ENCODE results near the gene S100A13. TPM values are rescaled to one million over a fixed set of nuclear protein-coding genes. Genes with fewer than 3 reads are reported as not detected.

The S100A13 gene
- polyA plus RNA-seq, 1 experiment = 310 TPM

DNA sequence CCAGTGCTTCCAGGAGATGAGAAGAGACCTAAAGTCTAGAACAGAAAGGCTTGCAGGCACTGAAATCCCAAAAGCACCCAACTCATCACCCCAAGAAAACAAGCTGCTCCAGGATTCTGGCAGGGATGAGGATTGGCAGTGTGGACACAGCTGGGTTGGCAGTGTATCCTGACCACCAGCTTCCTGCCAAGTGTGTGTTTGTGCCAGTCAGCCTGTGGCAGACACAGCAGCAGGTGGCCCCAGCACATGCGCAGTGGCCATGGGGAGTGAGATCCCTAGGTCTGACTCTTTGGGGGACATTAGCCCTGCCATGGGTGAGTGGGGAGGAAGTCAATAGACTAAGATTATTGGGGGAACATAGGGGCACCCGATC, 22.5 kb upstream of the S100A13 start:
- TF ChIP-seq, protein P1, sequence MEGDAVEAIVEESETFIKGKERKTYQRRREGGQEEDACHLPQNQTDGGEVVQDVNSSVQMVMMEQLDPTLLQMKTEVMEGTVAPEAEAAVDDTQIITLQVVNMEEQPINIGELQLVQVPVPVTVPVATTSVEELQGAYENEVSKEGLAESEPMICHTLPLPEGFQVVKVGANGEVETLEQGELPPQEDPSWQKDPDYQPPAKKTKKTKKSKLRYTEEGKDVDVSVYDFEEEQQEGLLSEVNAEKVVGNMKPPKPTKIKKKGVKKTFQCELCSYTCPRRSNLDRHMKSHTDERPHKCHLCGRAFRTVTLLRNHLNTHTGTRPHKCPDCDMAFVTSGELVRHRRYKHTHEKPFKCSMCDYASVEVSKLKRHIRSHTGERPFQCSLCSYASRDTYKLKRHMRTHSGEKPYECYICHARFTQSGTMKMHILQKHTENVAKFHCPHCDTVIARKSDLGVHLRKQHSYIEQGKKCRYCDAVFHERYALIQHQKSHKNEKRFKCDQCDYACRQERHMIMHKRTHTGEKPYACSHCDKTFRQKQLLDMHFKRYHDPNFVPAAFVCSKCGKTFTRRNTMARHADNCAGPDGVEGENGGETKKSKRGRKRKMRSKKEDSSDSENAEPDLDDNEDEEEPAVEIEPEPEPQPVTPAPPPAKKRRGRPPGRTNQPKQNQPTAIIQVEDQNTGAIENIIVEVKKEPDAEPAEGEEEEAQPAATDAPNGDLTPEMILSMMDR (IDR thresholded peaks at IDR 0.05; ENCODE audit: low read depth, low read length) = no peak
- no peak for DNase-seq (ENCODE audit: low read depth, low spot score)
- ChIA-PET POLR2A (interaction anchor here (0.6 to 1.4 kb wide), 3 partner anchors 16 to 362 kb away, joined by 4 to 9 read pairs (median 5); partner anchors contain the start of gene CHTOP), CTCF (no interaction called here)
- H3K27me3 ChIP-seq (ENCODE audit: control insufficient read depth, insufficient read depth, low read length) = no peaks in the 10 kb centered on the region
- no peak overlapping the region for H3K4me3 ChIP-seq (ENCODE audit: low read depth, low read length)
- no peaks in the 10 kb centered on the region for H3K9me3 ChIP-seq (ENCODE audit: control insufficient read depth, insufficient read depth, low read length)
- H3K27ac ChIP-seq (ENCODE audit: low read depth, low read length) = no peak overlapping the region

DNA sequence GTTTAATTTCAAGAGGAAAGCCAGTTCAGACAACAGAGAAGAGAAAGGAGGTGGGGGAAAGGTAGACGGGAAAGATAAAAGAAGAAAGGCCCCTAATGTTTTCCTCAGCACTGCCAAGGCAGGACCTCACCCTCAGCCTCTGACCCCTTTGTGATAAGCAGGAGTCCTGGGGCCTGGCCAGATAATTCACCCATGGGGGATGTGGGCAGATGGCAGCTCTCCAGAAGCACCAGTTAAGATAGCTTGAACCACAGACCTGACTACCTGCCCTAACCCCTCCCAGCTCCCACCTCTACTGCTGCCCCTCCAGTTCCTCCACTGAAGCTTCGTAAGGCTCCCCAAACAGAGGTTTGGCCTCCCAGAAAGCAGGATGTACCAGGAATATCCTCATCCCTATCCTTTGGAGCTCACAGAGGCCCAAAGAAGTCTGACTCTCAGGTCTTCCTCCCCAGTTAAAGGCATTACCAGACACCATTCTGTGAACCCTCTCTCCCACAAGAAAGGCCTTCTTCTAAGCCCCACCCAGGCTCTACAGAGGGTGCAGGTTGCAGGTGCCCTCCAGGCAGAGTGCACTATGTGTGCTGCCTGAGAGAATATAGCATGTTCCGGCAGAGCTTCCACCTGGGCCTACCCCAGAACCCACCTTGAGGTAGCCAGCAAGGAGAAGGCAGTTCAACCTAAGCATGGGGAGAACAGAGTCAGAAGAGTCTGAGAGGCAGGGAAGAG, 22.0 kb upstream of the S100A13 start:
- ChIA-PET CTCF (no interaction called here), POLR2A (interaction anchor here (0.6 to 2.7 kb wide), 4 partner anchors 15 to 362 kb away, joined by 4 to 9 read pairs (median 6); partner anchors contain the start of genes CHTOP and S100A13)
- H3K4me3 ChIP-seq (ENCODE audit: low read depth, low read length) = no peak overlapping the region
- no peaks in the 10 kb centered on the region for H3K27me3 ChIP-seq (ENCODE audit: control insufficient read depth, insufficient read depth, low read length)
- TF ChIP-seq, protein P1 (IDR thresholded peaks at IDR 0.05; ENCODE audit: low read depth, low read length) = no peak
- DNase-seq (ENCODE audit: low read depth, low spot score) = no peak
- H3K9me3 ChIP-seq (ENCODE audit: control insufficient read depth, insufficient read depth, low read length) = no peaks in the 10 kb centered on the region
- no peak overlapping the region for H3K27ac ChIP-seq (ENCODE audit: low read depth, low read length)

DNA sequence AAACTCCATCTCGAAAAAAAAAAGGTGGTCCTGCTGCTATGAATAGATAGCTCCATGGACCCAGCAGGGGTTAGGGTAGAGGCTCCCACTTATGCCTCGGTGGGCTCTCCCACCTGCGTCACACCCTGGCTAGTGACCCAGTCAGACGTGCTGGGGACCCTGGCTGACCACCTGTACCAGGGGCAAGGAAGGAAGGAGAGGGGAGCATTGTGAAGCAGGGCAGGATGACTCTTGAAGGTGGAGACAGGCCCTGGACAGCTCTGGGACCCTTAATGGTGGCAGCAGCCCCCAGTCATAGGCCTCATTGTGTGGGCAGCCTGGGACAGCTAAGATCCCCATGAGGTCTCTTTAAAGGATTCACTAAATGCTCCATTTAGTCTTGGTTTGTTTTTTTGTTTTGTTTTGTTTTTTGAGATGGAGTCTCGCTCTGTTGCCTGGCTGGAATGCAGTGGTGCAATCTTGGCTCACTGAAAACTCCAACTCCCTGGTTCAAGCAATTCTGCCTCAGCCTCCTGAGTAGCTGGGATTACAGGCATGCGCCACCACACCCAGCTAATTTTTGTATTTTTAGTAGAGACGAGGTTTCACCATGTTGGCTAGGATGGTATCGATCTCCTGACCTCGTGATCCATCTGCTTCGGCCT, 20.8 kb upstream of the S100A13 start:
- ChIA-PET POLR2A (interaction anchor here (0.6 to 2.7 kb wide), 3 partner anchors 8 to 21 kb away, joined by 3 to 14 read pairs (median 8); partner anchors contain the start of genes CHTOP and S100A13), CTCF (interaction anchor here (0.5 to 1.4 kb wide), 5 partner anchors 21 to 296 kb away, joined by 3 to 6 read pairs (median 3); partner anchors contain the start of gene S100A13)
- DNase-seq (ENCODE audit: low read depth, low spot score) = no peak
- Histone ChIP-seq H3K4me3 (ENCODE audit: low read depth, low read length) (no peak overlapping the region), H3K9me3 (ENCODE audit: control insufficient read depth, insufficient read depth, low read length) (no peaks in the 10 kb centered on the region), H3K27me3 (ENCODE audit: control insufficient read depth, insufficient read depth, low read length) (no peaks in the 10 kb centered on the region), H3K27ac (ENCODE audit: low read depth, low read length) (no peak overlapping the region)
- TF ChIP-seq, protein P1 (IDR thresholded peaks at IDR 0.05; ENCODE audit: low read depth, low read length) = no peak

DNA sequence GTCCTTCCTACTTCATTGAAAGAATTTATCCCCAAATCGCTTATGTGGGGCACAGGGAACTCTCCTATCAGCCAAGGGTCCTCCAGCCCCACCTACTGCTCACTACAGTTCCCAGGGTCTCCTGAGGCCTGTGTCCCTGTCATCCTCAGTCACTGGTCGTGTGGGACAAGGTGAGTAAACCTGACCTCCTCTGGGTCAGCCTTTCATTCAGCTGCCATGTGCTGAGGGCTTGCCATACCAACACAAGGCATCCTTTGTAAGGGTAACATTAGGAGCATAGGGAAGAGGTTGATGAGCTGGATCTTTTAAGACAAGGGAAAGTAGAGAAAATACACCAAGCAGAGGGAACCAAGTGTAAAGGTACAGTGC, 20.0 kb upstream of the S100A13 start:
- POLR2A ChIA-PET = interaction anchor here (0.6 to 2.7 kb wide), 3 partner anchors 9 to 20 kb away, joined by 3 to 14 read pairs (median 8); partner anchors contain the start of genes CHTOP and S100A13

More for the DNA sequence above, 20.0 kb upstream of the S100A13 start:
- Histone ChIP-seq H3K27ac (ENCODE audit: low read depth, low read length) (no peak overlapping the region), H3K9me3 (ENCODE audit: control insufficient read depth, insufficient read depth, low read length) (no peaks in the 10 kb centered on the region), H3K27me3 (ENCODE audit: control insufficient read depth, insufficient read depth, low read length) (no peaks in the 10 kb centered on the region), H3K4me3 (ENCODE audit: low read depth, low read length) (no peak overlapping the region)
- no peak for DNase-seq (ENCODE audit: low read depth, low spot score)
- TF ChIP-seq, protein P1 (IDR thresholded peaks at IDR 0.05; ENCODE audit: low read depth, low read length) = no peak
- CTCF ChIA-PET = interaction anchor here (0.6 to 1.4 kb wide), 2 partner anchors 20 to 76 kb away, joined by 3 to 6 read pairs; partner anchors contain the start of gene S100A13

Data from AG04450 (cell line).